AG04450 (cell line): Measurements from ENCODE around the gene MC2R. TPM values are rescaled to one million over a fixed set of nuclear protein-coding genes. Genes with fewer than 3 reads are reported as not detected.

Source experiments
- CTCF ChIA-PET: fragments of 300-600, 350-600 bp; formaldehyde crosslinking; extraction: SDS; loops from one replicate; lab custom pipeline; 2022; ENCODE audit warnings: antibody characterized with exemption, inconsistent platforms; lab: Charles Lee
- POLR2A ChIA-PET: fragments of 350-600 bp; formaldehyde crosslinking; extraction: SDS; loops from one replicate; lab custom pipeline; 2021; ENCODE audit warnings: antibody characterized with exemption, inconsistent platforms; lab: Yijun Ruan, JAX
- DNase-seq: peaks from one replicate; pipeline ENCODE4 v3.0.0-alpha.2; 2011; ENCODE audit warnings: low read depth, low spot score
- H3K27ac ChIP-seq: one replicate; pipeline ENCODE4 v1.5.1; 2012; ENCODE audit warnings: low read depth, low read length, control low read depth
- H3K27me3 ChIP-seq: one replicate; pipeline ENCODE4 v1.6.0; 2012; ENCODE audit warnings: low read length; ENCODE audit not compliant: control insufficient read depth, insufficient read depth
- H3K4me3 ChIP-seq: 2 replicates; pipeline ENCODE4 v1.5.1; 2011; ENCODE audit warnings: mild to moderate bottlenecking, low read depth, low read length, control low read depth
- H3K9me3 ChIP-seq: 2 replicates; pipeline ENCODE4 v1.5.1; 2012; ENCODE audit warnings: low read length; ENCODE audit not compliant: control insufficient read depth, insufficient read depth
- polyA plus RNA-seq: library from polyadenylated mRNA; depleted of rRNA; stranded (reverse); fragments of >200 nt; gene quantifications from 2 replicates; pipeline ENCODE4 v1.2.3, GENCODE V29; 2011
- TF ChIP-seq, protein P1 (sequence below): IDR thresholded peaks from 2 replicates; pipeline ENCODE4 v1.5.1; 2011; ENCODE audit warnings: low read depth, low read length, control low read depth, inconsistent platforms

MC2R gene
- polyA plus RNA-seq, 1 experiment = not detected

DNA sequence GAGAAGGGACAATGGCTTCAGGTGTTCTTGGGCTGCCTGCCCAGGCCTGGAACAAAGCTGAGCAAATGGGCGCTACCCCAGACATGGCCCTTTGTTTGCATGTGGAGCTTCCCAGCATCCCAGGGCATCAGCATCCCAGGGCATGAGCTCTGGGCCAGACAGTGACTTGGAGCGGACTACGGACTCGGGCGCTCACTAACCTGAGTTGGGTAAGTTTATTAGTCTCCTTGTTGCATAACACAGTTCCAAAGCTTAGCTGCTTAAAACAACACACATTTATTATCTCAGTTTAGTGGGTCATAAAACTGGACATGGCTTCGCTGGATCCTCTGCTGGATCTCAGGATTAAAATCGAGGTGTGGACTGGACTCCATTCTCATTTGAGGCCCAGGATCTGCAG is 35.8 kb downstream of the MC2R start:
- no peak overlapping the region for H3K4me3 ChIP-seq
- no peak overlapping the region for H3K27ac ChIP-seq
- peaks cover 35% of the 10 kb centered on the region for H3K9me3 ChIP-seq
- H3K27me3 ChIP-seq = no peaks in the 10 kb centered on the region
- TF ChIP-seq, protein P1, sequence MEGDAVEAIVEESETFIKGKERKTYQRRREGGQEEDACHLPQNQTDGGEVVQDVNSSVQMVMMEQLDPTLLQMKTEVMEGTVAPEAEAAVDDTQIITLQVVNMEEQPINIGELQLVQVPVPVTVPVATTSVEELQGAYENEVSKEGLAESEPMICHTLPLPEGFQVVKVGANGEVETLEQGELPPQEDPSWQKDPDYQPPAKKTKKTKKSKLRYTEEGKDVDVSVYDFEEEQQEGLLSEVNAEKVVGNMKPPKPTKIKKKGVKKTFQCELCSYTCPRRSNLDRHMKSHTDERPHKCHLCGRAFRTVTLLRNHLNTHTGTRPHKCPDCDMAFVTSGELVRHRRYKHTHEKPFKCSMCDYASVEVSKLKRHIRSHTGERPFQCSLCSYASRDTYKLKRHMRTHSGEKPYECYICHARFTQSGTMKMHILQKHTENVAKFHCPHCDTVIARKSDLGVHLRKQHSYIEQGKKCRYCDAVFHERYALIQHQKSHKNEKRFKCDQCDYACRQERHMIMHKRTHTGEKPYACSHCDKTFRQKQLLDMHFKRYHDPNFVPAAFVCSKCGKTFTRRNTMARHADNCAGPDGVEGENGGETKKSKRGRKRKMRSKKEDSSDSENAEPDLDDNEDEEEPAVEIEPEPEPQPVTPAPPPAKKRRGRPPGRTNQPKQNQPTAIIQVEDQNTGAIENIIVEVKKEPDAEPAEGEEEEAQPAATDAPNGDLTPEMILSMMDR = no peak
- ChIA-PET CTCF (no interaction called here), POLR2A (no interaction called here)
- DNase-seq = no peak

DNA sequence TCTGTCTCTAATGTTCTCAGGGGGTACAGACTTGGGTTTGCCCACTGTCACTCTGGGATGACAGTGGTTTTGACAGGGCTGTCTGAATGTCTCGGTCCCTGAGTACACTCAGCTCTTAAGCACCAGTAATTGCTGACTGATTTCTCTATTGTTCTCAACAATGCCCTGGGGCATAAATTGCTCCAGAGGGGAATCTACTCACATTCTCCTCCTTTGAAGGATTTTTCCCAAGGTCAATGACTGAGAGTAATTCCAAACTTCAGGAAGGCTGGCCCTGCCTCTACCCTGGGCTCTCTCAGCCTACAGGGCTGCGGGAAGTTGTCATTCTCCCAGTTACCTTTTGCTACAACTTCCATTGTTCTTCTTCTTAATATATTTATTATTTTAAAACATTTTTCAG is 36.5 kb downstream of the MC2R start:
- no peak overlapping the region for H3K27ac ChIP-seq
- TF ChIP-seq, protein P1 = no peak
- H3K9me3 ChIP-seq = peaks cover 33% of the 10 kb centered on the region
- ChIA-PET POLR2A (no interaction called here), CTCF (no interaction called here)
- H3K27me3 ChIP-seq = no peaks in the 10 kb centered on the region
- no peak for DNase-seq
- no peak overlapping the region for H3K4me3 ChIP-seq

DNA sequence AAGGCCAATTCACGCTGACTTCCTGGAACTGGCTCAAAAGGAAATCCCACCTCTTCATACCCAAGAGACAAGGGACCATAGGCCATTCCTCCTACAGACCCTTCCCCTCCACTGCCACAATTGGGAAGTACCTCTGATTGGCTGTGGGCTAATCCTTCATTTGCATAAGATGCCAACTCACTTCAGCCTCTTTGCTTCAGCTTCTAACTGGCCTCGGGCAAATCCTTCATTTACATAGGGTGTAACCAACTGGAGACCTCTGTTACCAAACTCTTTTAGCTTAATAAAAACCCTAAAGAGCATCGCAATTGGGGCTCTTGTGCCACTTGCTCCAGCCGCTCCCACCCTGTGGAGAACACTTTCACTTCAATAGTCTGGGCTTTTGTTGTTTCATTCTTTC is 38.2 kb downstream of the MC2R start:
- Histone ChIP-seq H3K4me3 (no peak overlapping the region), H3K9me3 (peaks cover 36% of the 10 kb centered on the region), H3K27me3 (no peaks in the 10 kb centered on the region), H3K27ac (no peak overlapping the region)
- DNase-seq = no peak
- ChIA-PET POLR2A (no interaction called here), CTCF (no interaction called here)
- TF ChIP-seq, protein P1 = no peak

DNA sequence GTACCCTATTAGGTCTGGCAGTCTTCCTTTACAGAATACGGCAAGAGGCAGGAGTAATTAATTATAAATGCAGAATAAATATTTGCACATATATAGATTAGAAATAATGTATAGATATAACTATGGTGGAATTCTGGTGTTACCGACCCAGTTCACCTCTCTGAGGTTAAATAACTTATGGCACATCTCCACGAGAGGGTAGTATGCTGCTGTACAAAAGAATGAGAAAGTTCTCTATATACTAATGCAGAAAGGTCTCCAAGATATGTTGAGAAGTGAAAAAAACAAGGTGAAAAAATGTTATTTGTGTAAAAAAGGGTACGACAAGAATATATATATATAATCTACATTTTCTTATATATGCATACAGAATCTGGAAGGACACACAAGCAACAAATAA is 40.8 kb downstream of the MC2R start:
- no peak for DNase-seq
- no peaks in the 10 kb centered on the region for H3K27me3 ChIP-seq
- CTCF ChIA-PET = no interaction called here
- H3K27ac ChIP-seq = no peak overlapping the region
- no peak overlapping the region for H3K4me3 ChIP-seq
- peaks cover 31% of the 10 kb centered on the region for H3K9me3 ChIP-seq
- TF ChIP-seq, protein P1 = no peak
- POLR2A ChIA-PET = no interaction called here

DNA sequence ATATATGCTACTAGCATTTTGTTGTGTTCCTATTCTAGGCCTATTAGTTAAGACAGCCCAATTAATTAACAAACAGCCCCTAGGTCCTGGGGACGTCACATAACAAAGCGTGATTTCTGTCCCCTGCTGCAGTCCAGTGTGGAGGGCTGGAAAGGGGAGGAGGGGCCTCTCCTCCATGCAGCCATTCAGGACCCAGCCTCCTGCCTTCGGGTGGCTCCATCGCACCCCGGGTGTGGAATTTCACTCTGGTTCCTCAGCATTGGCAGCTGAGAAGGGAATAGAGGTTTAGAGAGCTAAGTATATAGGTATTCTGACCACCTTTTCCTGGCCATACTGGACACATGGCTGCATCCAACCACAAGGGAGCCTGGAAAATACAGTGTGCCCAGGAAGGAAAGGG is 42.4 kb downstream of the MC2R start:
- Histone ChIP-seq H3K27ac (no peak overlapping the region), H3K9me3 (peaks cover 33% of the 10 kb centered on the region), H3K27me3 (no peaks in the 10 kb centered on the region), H3K4me3 (no peak overlapping the region)
- TF ChIP-seq, protein P1 = no peak
- ChIA-PET POLR2A (no interaction called here), CTCF (no interaction called here)
- no peak for DNase-seq
